ENCODE results near the gene ACAN. TPM values are rescaled to one million over a fixed set of nuclear protein-coding genes. Genes with fewer than 3 reads are reported as not detected.

The ACAN gene
- total and polyA plus RNA-seq, 4 donors, result 11.5 to 25.5 (median 17.4) TPM

- Histone ChIP-seq H3K9me3 (ENCODE audit: control insufficient read depth, insufficient read depth, low read length) (no peaks in the 10 kb centered on the region), H3K4me1 (ENCODE audit: control insufficient read depth, insufficient read depth, low read length) (peaks cover 61% of the 10 kb centered on the region), H3K27me3 (ENCODE audit: control insufficient read depth, insufficient read depth, low read length) (no peaks in the 10 kb centered on the region), H3K4me3 (ENCODE audit: low read depth, low read length) (no peak overlapping the region), H3K36me3 (ENCODE audit: control insufficient read depth, insufficient read depth, low read length) (peaks cover 52% of the 10 kb centered on the region), H3K27ac (ENCODE audit: low read depth, low read length) (no peak overlapping the region)
- WGBS (ENCODE audit: insufficient coverage), result 89% methylated on average over 12 of the region's 12 CpGs
- DNase-seq (ENCODE audit: low read depth in 4 of 6, low spot score in 6 of 6), result no peak
Measured at GRCh38 chr15:88908123-88908522, 104.9 kb downstream of the ACAN start.

GRCh38 chr15:88908697-88909621 lies 105.7 kb downstream of the ACAN start:
- Histone ChIP-seq H3K36me3 (ENCODE audit: control insufficient read depth, insufficient read depth, low read length) (peaks cover 48% of the 10 kb centered on the region), H3K27ac (ENCODE audit: low read depth, low read length) (no peak overlapping the region), H3K4me3 (ENCODE audit: low read depth, low read length) (no peak overlapping the region), H3K4me1 (ENCODE audit: control insufficient read depth, insufficient read depth, low read length) (peaks cover 65% of the 10 kb centered on the region), H3K9me3 (ENCODE audit: control insufficient read depth, insufficient read depth, low read length) (no peaks in the 10 kb centered on the region), H3K27me3 (ENCODE audit: control insufficient read depth, insufficient read depth, low read length) (no peaks in the 10 kb centered on the region)
- 83% methylated on average over 13 of the region's 16 CpGs for WGBS (ENCODE audit: insufficient coverage)
- DNase-seq (ENCODE audit: low read depth in 4 of 6, low spot score in 6 of 6), result no peak

GRCh38 chr15:88909956-88910831 lies 107.0 kb downstream of the ACAN start:
- no peaks in the 10 kb centered on the region for H3K9me3 ChIP-seq (ENCODE audit: control insufficient read depth, insufficient read depth, low read length)
- no peak overlapping the region for H3K4me3 ChIP-seq (ENCODE audit: low read depth, low read length)
- H3K27me3 ChIP-seq (ENCODE audit: control insufficient read depth, insufficient read depth, low read length), result no peaks in the 10 kb centered on the region
- H3K4me1 ChIP-seq (ENCODE audit: control insufficient read depth, insufficient read depth, low read length), result peaks cover 56% of the 10 kb centered on the region
- WGBS (ENCODE audit: insufficient coverage), result 76% methylated on average over 11 of the region's 12 CpGs
- DNase-seq (ENCODE audit: low read depth in 4 of 6, low spot score in 6 of 6), result no peak
- no peak overlapping the region for H3K27ac ChIP-seq (ENCODE audit: low read depth, low read length)
- H3K36me3 ChIP-seq (ENCODE audit: control insufficient read depth, insufficient read depth, low read length), result peaks cover 48% of the 10 kb centered on the region

- no peak for DNase-seq (ENCODE audit: low read depth in 4 of 6, low spot score in 6 of 6)
- Histone ChIP-seq H3K9me3 (ENCODE audit: control insufficient read depth, insufficient read depth, low read length) (no peaks in the 10 kb centered on the region), H3K27me3 (ENCODE audit: control insufficient read depth, insufficient read depth, low read length) (no peaks in the 10 kb centered on the region), H3K27ac (ENCODE audit: low read depth, low read length) (no peak overlapping the region), H3K36me3 (ENCODE audit: control insufficient read depth, insufficient read depth, low read length) (peaks cover 37% of the 10 kb centered on the region), H3K4me3 (ENCODE audit: low read depth, low read length) (peak overlapping the region; percentile 65), H3K4me1 (ENCODE audit: control insufficient read depth, insufficient read depth, low read length) (peaks cover 49% of the 10 kb centered on the region)
- WGBS (ENCODE audit: insufficient coverage), result no CpG with 5 or more reads among the region's 5 CpGs
Measured at GRCh38 chr15:88911766-88912118, 108.5 kb downstream of the ACAN start.

- no peaks in the 10 kb centered on the region for H3K9me3 ChIP-seq (ENCODE audit: control insufficient read depth, insufficient read depth, low read length)
- WGBS (ENCODE audit: insufficient coverage), result 11% methylated on average over 20 of the region's 20 CpGs
- H3K4me3 ChIP-seq (ENCODE audit: low read depth, low read length), result peak overlapping the region; percentile 65
- H3K27me3 ChIP-seq (ENCODE audit: control insufficient read depth, insufficient read depth, low read length), result no peaks in the 10 kb centered on the region
- H3K36me3 ChIP-seq (ENCODE audit: control insufficient read depth, insufficient read depth, low read length), result peaks cover 29% of the 10 kb centered on the region
- peaks cover 45% of the 10 kb centered on the region for H3K4me1 ChIP-seq (ENCODE audit: control insufficient read depth, insufficient read depth, low read length)
- DNase-seq (ENCODE audit: low read depth in 4 of 6, low spot score in 6 of 6), result peak in 2 of 6 donors; percentile 11 to 51
- peak overlapping the region; percentile 36 for H3K27ac ChIP-seq (ENCODE audit: low read depth, low read length)
Measured at GRCh38 chr15:88912500-88912921, 109.3 kb downstream of the ACAN start.

GRCh38 chr15:88913017-88913849 lies 110.0 kb downstream of the ACAN start, which contains the start of gene MFGE8:
MFGE8 (minus strand) TSS chr15:88913379; CDS start chr15:88913319, 60 bp downstream.
- H3K4me1 ChIP-seq (ENCODE audit: control insufficient read depth, insufficient read depth, low read length), result peaks cover 40% of the 10 kb centered on the region
- WGBS (ENCODE audit: insufficient coverage), result under 1% methylated on average over 57 of the region's 67 CpGs
- no peaks in the 10 kb centered on the region for H3K27me3 ChIP-seq (ENCODE audit: control insufficient read depth, insufficient read depth, low read length)
- peak in 4 of 6 donors; percentile 46 to 92 (median 76) for DNase-seq (ENCODE audit: low read depth in 4 of 6, low spot score in 6 of 6)
- no peaks in the 10 kb centered on the region for H3K9me3 ChIP-seq (ENCODE audit: control insufficient read depth, insufficient read depth, low read length)
- H3K27ac ChIP-seq (ENCODE audit: low read depth, low read length), result peak within 1 kb of the TSS; percentile 61
- peak within 1 kb of the TSS; percentile 65 for H3K4me3 ChIP-seq (ENCODE audit: low read depth, low read length)
- peaks cover 22% of the 10 kb centered on the region for H3K36me3 ChIP-seq (ENCODE audit: control insufficient read depth, insufficient read depth, low read length)

- Histone ChIP-seq H3K4me1 (ENCODE audit: control insufficient read depth, insufficient read depth, low read length) (peaks cover 36% of the 10 kb centered on the region), H3K4me3 (ENCODE audit: low read depth, low read length) (peak overlapping the region; percentile 65), H3K36me3 (ENCODE audit: control insufficient read depth, insufficient read depth, low read length) (peaks cover 16% of the 10 kb centered on the region), H3K27ac (ENCODE audit: low read depth, low read length) (peak overlapping the region; percentile 61), H3K9me3 (ENCODE audit: control insufficient read depth, insufficient read depth, low read length) (no peaks in the 10 kb centered on the region), H3K27me3 (ENCODE audit: control insufficient read depth, insufficient read depth, low read length) (no peaks in the 10 kb centered on the region)
- WGBS (ENCODE audit: insufficient coverage), result no CpG with 5 or more reads among the region's 4 CpGs
- no peak for DNase-seq (ENCODE audit: low read depth in 4 of 6, low spot score in 6 of 6)
Measured at GRCh38 chr15:88913850-88914169, 110.6 kb downstream of the ACAN start.

- WGBS (ENCODE audit: insufficient coverage), result 100% methylated on average over 2 of the region's 10 CpGs
- H3K36me3 ChIP-seq (ENCODE audit: control insufficient read depth, insufficient read depth, low read length), result peaks cover 2% of the 10 kb centered on the region
- DNase-seq (ENCODE audit: low read depth in 4 of 6, low spot score in 6 of 6), result no peak
- no peaks in the 10 kb centered on the region for H3K27me3 ChIP-seq (ENCODE audit: control insufficient read depth, insufficient read depth, low read length)
- peaks cover 21% of the 10 kb centered on the region for H3K4me1 ChIP-seq (ENCODE audit: control insufficient read depth, insufficient read depth, low read length)
- H3K27ac ChIP-seq (ENCODE audit: low read depth, low read length), result no peak overlapping the region
- no peak overlapping the region for H3K4me3 ChIP-seq (ENCODE audit: low read depth, low read length)
- no peaks in the 10 kb centered on the region for H3K9me3 ChIP-seq (ENCODE audit: control insufficient read depth, insufficient read depth, low read length)
Measured at GRCh38 chr15:88915354-88915753, 112.1 kb downstream of the ACAN start.

GRCh38 chr15:88917760-88918159 lies 114.5 kb downstream of the ACAN start:
- H3K36me3 ChIP-seq (ENCODE audit: control insufficient read depth, insufficient read depth, low read length), result no peaks in the 10 kb centered on the region
- no peak overlapping the region for H3K4me3 ChIP-seq (ENCODE audit: low read depth, low read length)
- H3K4me1 ChIP-seq (ENCODE audit: control insufficient read depth, insufficient read depth, low read length), result peaks cover 4% of the 10 kb centered on the region
- H3K27ac ChIP-seq (ENCODE audit: low read depth, low read length), result no peak overlapping the region
- H3K9me3 ChIP-seq (ENCODE audit: control insufficient read depth, insufficient read depth, low read length), result no peaks in the 10 kb centered on the region
- no peaks in the 10 kb centered on the region for H3K27me3 ChIP-seq (ENCODE audit: control insufficient read depth, insufficient read depth, low read length)
- DNase-seq (ENCODE audit: low read depth in 4 of 6, low spot score in 6 of 6), result no peak
- no CpG with 5 or more reads among the region's 5 CpGs for WGBS (ENCODE audit: insufficient coverage)
